Common myeloid progenitor, CD34-positive (primary cell): ENCODE results near the gene CAMK4.

Experiments
- CTCF ChIA-PET: fragments of 350-600 bp; sonication (Branson Sonifier 250); formaldehyde crosslinking; loops from one replicate; lab custom pipeline; 2021; ENCODE audit warnings: antibody characterized with exemption; lab: Charles Lee
- POLR2A ChIA-PET: fragments of 350-600 bp; sonication (Branson Sonifier 250); formaldehyde crosslinking; loops from one replicate; lab custom pipeline; 2021; ENCODE audit warnings: antibody characterized with exemption; lab: Charles Lee
- DNase-seq, 3 donors: peaks; one replicate each; pipeline versions ENCODE4 v3.0.0 to v3.0.0-alpha.2; 2013
- H3K27ac ChIP-seq, 2 experiments: 1 replicate in 1 of 2; 2 replicates in 1 of 2; pipeline ENCODE4 v1.7.0; 2013; ENCODE audit warnings: inconsistent platforms in 2 of 2, low read length in 2 of 2, mild to moderate bottlenecking in 2 of 2, low read depth in 1 of 2, moderate library complexity in 1 of 2; ENCODE audit not compliant: severe bottlenecking in 2 of 2, insufficient read depth in 1 of 2, poor library complexity in 1 of 2
- H3K27me3 ChIP-seq, 5 experiments: replicated peaks in 2 of 5; 1 replicate in 3 of 5; 2 replicates in 2 of 5; pipeline versions ENCODE4 v1.6.1 to v1.7.0; 2013; ENCODE audit warnings: low read length in 4 of 5, mild to moderate bottlenecking in 2 of 5, moderate library complexity in 2 of 5, inconsistent platforms in 1 of 5; ENCODE audit not compliant: insufficient read depth in 5 of 5, control insufficient read depth in 4 of 5
- H3K36me3 ChIP-seq, 4 experiments: 1 replicate in 2 of 4; 2 replicates in 2 of 4; pipeline versions ENCODE4 v1.6.1 to v1.7.0; 2013; ENCODE audit warnings: low read length in 3 of 4, control low read depth in 1 of 4, mild to moderate bottlenecking in 1 of 4; ENCODE audit not compliant: control insufficient read depth in 4 of 4, insufficient read depth in 4 of 4
- H3K4me1 ChIP-seq, 4 experiments: 1 replicate in 3 of 4; 2 replicates in 1 of 4; pipeline versions ENCODE4 v1.6.1 to v1.7.1; 2013; ENCODE audit warnings: low read length in 3 of 4, mild to moderate bottlenecking in 3 of 4, control low read depth in 1 of 4, inconsistent platforms in 1 of 4, moderate library complexity in 1 of 4; ENCODE audit not compliant: control insufficient read depth in 4 of 4, insufficient read depth in 4 of 4; ENCODE audit errors: control extremely low read depth in 1 of 4
- H3K4me3 ChIP-seq, 7 experiments: 1 replicate in 4 of 7; 2 replicates in 3 of 7; pipeline versions ENCODE4 v1.5.1 to v1.7.0; 2013; ENCODE audit warnings: mild to moderate bottlenecking in 7 of 7, low read length in 6 of 7, moderate library complexity in 6 of 7, inconsistent platforms in 2 of 7, low read depth in 2 of 7, control low read depth in 1 of 7; ENCODE audit not compliant: insufficient read depth in 4 of 7, control insufficient read depth in 1 of 7; ENCODE audit errors: extremely low read depth in 1 of 7
- H3K9me3 ChIP-seq, 5 experiments: 1 replicate in 4 of 5; 2 replicates in 1 of 5; pipeline versions ENCODE4 v1.6.1 to v1.7.1; 2013; ENCODE audit warnings: low read length in 4 of 5, mild to moderate bottlenecking in 2 of 5, inconsistent platforms in 1 of 5, low read depth in 1 of 5, moderate library complexity in 1 of 5; ENCODE audit not compliant: control insufficient read depth in 4 of 5, insufficient read depth in 2 of 5; ENCODE audit errors: control extremely low read depth in 1 of 5
- WGBS: methylation state at CpG from one replicate; pipeline ENCODE4 v1.1.5; 2013; ENCODE audit not compliant: insufficient coverage; 5-methylcytosine and 5-hydroxymethylcytosine counted together

The CAMK4 gene

DNA sequence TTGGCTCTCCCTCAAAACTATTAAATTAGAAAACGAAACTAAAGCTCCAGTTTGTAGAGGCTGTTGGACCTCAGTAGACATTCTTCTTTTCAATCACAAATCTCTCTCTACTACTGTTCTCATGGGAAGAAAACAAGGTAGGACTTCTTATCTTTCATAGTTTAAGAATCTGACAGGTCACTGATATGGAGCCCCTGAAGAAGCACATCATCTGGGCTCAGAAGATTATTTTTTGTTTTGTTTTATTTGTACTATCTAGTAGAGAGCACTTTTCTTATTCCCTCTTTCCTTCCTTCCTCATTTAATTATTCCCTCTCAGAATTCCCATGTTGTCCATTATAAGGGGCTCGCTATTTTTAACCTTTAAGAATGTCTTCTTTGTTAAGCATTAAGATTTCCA is 261.9 kb downstream of the CAMK4 start:
- no peak for DNase-seq
- POLR2A ChIA-PET, result no interaction called here

DNA sequence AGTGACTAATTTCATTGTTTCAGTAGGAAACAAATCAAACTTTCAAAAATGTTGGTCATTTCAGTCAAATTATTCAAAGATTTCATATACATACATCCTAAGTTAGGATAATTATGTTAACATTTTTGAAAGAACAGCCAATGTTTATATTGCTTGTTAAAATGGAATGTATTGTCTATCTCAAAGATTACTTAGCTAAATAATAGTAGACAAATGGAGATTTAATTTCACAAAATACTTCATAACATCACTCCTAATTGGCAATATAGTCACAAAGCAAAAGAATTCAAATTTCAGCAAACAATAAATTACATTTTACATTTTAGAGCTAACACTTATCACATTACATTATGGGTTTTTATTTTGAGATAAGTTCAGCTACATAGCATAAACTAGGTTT is 262.7 kb downstream of the CAMK4 start:
- Histone ChIP-seq H3K27ac (no peak overlapping the region), H3K9me3 (no peaks in the 10 kb centered on the region), H3K27me3 (no peaks in the 10 kb centered on the region), H3K4me3 (no peak overlapping the region), H3K4me1 (no peaks in the 10 kb centered on the region), H3K36me3 (no peaks in the 10 kb centered on the region)
- ChIA-PET POLR2A (no interaction called here), CTCF (no interaction called here)
- DNase-seq, result no peak

More for the DNA sequence above, 261.9 kb downstream of the CAMK4 start:
- H3K27me3 ChIP-seq, result no peaks in the 10 kb centered on the region
- CTCF ChIA-PET, result no interaction called here
- H3K36me3 ChIP-seq, result no peaks in the 10 kb centered on the region
- no peaks in the 10 kb centered on the region for H3K9me3 ChIP-seq
- no CpG with 5 or more reads among the region's 2 CpGs for WGBS
- H3K4me3 ChIP-seq, result no peak overlapping the region
- H3K27ac ChIP-seq, result no peak overlapping the region
- H3K4me1 ChIP-seq, result no peaks in the 10 kb centered on the region

DNA sequence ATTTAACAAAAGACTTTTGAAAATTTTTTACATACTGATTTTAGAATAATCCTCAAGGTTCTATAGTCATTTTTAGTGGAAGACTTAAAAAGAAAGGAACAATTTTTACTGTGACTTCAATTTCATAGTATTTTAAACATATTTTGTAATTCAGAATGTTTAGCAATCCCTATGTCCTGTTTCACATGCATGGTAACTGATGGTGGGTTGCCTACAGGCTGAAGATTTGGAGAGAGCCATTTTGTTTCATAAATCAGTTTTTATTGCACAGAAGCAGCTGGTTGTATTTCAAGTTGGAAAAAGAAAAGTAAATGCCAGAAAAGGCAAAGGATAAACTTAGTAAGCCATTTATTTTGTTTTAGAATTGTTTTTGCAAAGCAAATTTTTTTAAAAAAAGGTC is 264.2 kb downstream of the CAMK4 start:
- Histone ChIP-seq H3K27ac (no peak overlapping the region), H3K4me3 (no peak overlapping the region), H3K36me3 (peaks cover 0 to 8% (median 0%) of the 10 kb centered on the region in 4 experiments), H3K9me3 (no peaks in the 10 kb centered on the region), H3K27me3 (no peaks in the 10 kb centered on the region), H3K4me1 (no peaks in the 10 kb centered on the region)
- CTCF ChIA-PET, result no interaction called here
- no peak for DNase-seq
- POLR2A ChIA-PET, result no interaction called here

DNA sequence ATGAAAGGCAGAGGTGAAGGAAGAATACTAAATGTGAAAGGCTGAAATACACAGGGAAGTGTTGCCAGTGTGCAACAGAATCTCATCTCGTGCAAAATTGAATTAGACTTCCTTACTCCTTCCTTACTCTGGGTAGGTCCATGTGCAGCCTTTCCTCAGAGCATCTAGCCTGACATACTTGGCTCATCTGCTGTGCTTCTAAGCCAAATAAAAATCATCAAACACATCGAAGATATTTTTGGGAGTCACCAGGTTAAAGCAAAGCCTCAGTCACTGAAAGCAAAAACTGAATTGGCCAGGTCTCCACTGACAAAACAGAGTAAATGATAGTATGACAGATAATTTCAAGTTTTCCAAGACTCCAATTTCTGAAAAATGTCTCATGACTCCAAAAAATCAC is 268.8 kb downstream of the CAMK4 start:
- Histone ChIP-seq H3K4me3 (no peak overlapping the region), H3K36me3 (peaks cover 0 to 34% (median 0%) of the 10 kb centered on the region in 4 experiments), H3K9me3 (no peaks in the 10 kb centered on the region), H3K4me1 (no peaks in the 10 kb centered on the region), H3K27me3 (no peaks in the 10 kb centered on the region), H3K27ac (no peak overlapping the region)
- CTCF ChIA-PET, result no interaction called here
- 83% methylated on average over 1 of the region's 2 CpGs for whole genome bisulfite sequencing
- POLR2A ChIA-PET, result no interaction called here
- no peak for DNase-seq

DNA sequence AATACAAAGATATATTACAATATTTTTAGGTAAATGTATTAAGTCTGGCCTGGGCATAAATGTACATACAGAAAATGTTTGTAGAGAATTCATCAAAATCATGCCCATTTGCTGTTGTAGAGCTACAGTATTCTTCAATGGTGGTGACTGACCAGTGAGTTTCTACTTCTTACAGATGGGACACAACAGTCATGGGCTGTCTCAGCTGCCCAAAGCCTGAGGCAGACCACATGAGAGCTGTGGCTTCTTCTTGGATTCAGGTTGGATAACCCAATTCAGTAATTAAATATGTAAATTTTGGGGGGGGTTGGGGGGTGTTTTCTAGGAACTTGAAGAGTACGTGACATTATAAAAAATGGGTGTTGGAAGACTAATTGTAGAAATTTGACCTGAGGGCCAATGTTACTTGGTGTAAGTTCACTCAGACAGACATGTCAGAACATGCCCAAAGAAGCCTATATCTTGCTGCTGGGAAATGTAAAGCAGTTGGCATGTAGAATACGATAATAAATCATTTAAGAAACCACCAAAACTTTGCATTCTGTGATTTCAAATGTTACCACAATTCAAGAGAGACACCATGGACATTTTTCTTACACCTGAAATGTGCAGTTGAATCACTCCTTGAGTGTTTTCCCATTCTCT is 270.3 kb downstream of the CAMK4 start:
- WGBS, result 100% methylated on average over 1 of the region's 2 CpGs
- no peaks in the 10 kb centered on the region for H3K27me3 ChIP-seq
- no peaks in the 10 kb centered on the region for H3K4me1 ChIP-seq
- H3K27ac ChIP-seq, result no peak overlapping the region
- no peaks in the 10 kb centered on the region for H3K9me3 ChIP-seq
- CTCF ChIA-PET, result interaction anchor here (1.1 to 1.8 kb wide), 2 partner anchors 12 to 17 kb away, joined by 3 read pairs; no protein-coding TSS in a partner anchor
- peak in 1 of 3 donors; percentile 10 for DNase-seq
- H3K4me3 ChIP-seq, result no peak overlapping the region
- POLR2A ChIA-PET, result interaction anchor here (0.6 kb wide), 1 partner anchor 273 kb away, joined by 3 read pairs; no protein-coding TSS in a partner anchor
- H3K36me3 ChIP-seq, result peaks cover 0 to 49% (median 4%) of the 10 kb centered on the region in 4 experiments

DNA sequence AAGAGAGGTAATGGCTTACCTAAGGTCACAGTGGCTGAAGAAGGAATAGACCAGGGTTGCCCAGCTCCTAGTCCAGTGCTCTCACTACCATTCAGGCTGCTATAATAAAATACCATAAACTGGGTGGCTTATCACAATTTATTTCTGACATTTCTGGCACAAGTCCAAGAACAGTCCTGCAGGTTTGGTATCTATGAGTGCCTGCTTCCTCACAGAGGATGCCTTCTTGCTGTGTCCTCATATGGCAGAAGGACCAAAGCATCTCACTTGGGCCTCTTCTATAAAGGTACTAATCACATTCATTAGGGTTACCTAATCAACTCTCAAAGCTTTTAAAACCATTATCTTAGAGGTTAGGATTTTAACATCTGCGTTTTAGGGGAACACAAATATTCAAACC is 271.0 kb downstream of the CAMK4 start:
- Histone ChIP-seq H3K4me3 (no peak overlapping the region), H3K27me3 (no peaks in the 10 kb centered on the region), H3K9me3 (no peaks in the 10 kb centered on the region), H3K4me1 (no peaks in the 10 kb centered on the region), H3K36me3 (peaks cover 0 to 55% (median 7%) of the 10 kb centered on the region in 4 experiments), H3K27ac (no peak overlapping the region)
- CTCF ChIA-PET, result interaction anchor here (1.1 to 1.8 kb wide), 2 partner anchors 12 to 17 kb away, joined by 3 read pairs; no protein-coding TSS in a partner anchor
- DNase-seq, result no peak
- WGBS, result no CpG with 5 or more reads among the region's 1 CpG
- POLR2A ChIA-PET, result interaction anchor here (0.6 kb wide), 1 partner anchor 274 kb away, joined by 3 read pairs; no protein-coding TSS in a partner anchor

DNA sequence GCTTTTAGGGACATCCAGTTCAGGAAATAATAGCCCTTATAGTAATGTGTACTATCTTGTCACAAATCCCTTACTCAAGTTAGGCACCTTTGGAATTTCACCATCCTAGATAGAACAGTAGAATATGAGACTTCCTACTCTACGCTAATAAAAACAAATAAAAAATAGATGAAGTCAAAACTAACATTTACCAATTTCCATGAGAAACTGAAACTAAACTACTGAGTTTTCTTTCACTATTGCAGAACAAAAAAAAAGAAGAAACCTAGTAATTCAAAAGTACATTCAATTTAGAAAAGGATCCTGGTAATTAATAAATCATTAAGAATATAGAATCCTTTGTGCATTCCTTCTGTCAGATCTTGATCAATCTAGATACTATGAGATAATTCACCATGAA is 274.2 kb downstream of the CAMK4 start:
- ChIA-PET POLR2A (no interaction called here), CTCF (interaction anchor here (1.0 kb wide), 1 partner anchor 32 kb away, joined by 3 read pairs; no protein-coding TSS in a partner anchor)
- Histone ChIP-seq H3K9me3 (no peaks in the 10 kb centered on the region), H3K36me3 (peaks cover 0 to 72% (median 11%) of the 10 kb centered on the region in 4 experiments), H3K27me3 (no peaks in the 10 kb centered on the region), H3K4me1 (no peaks in the 10 kb centered on the region), H3K27ac (no peak overlapping the region), H3K4me3 (no peak overlapping the region)
- no CpG with 5 or more reads among the region's 1 CpG for WGBS
- no peak for DNase-seq
